ENCODE data around the gene NT5DC3. TPM values are rescaled to one million over a fixed set of nuclear protein-coding genes. Genes with fewer than 3 reads are reported as not detected.

NT5DC3 gene
- total and polyA plus RNA-seq, 2 experiments from 2014 or later = 2.8 to 6.3 TPM

GRCh38 chr12:103820881-103821489 lies 20.0 kb downstream of the NT5DC3 start:
- H3K9me3 ChIP-seq (ENCODE audit: low read depth) = no peaks in the 10 kb centered on the region
- no peaks in the 10 kb centered on the region for H3K36me3 ChIP-seq (replicated peaks; ENCODE audit: insufficient read depth, low read depth)
- H2AFZ ChIP-seq = no peak overlapping the region
- TF ChIP-seq EZH2phosphoT487 (IDR thresholded peaks at IDR 0.05; ENCODE audit: low read depth, severe bottlenecking, unreplicated experiment) = no peak
- no peak for TF ChIP-seq EZH2 (IDR thresholded peaks at IDR 0.05; ENCODE audit: borderline replicate concordance)
- TF ChIP-seq CTCF (IDR thresholded peaks at IDR 0.05; ENCODE audit: poor library complexity) = no peak
- no peak for DNase-seq (ENCODE audit: low spot score)
- peaks cover 23% of the 10 kb centered on the region for H3K79me2 ChIP-seq
- 93% methylated on average over 3 of the region's 3 CpGs for WGBS (ENCODE audit: low lambda C conversion rate, missing lambda C conversion rate)
- no peaks in the 10 kb centered on the region for H3K27me3 ChIP-seq
- H3K4me2 ChIP-seq = no peak overlapping the region
- H3K9me2 ChIP-seq (replicated peaks; ENCODE audit: insufficient read depth) = no peaks in the 10 kb centered on the region
- no peak overlapping the region for H3K27ac ChIP-seq
- no peaks in the 10 kb centered on the region for H4K20me1 ChIP-seq (ENCODE audit: insufficient read depth, poor library complexity, severe bottlenecking)
- H3K4me1 ChIP-seq (ENCODE audit: insufficient read depth) = no peaks in the 10 kb centered on the region
- H3K4me3 ChIP-seq = no peak overlapping the region

DNA sequence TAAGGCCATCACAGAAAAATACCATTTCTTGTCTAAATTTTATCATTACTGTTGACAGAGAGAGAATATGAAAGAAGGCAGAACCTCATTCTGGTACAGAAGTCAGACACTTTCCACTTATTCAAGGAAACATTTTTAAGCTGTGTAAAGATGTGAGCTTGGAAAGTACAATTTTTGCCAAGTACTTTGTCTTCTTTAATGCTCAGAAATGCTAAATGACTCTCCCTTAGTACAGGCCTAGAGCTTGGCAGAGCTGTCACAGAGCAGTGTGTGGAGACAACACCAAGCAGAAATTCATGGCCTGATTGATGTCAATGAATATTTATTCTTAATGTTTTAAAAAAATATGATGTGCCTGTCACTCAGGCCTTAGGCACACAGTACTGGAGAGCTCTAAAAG lies 20.7 kb downstream of the NT5DC3 start:
- Histone ChIP-seq H3K27ac (no peak overlapping the region), H2AFZ (no peak overlapping the region), H4K20me1 (ENCODE audit: insufficient read depth, poor library complexity, severe bottlenecking) (no peaks in the 10 kb centered on the region), H3K9me3 (ENCODE audit: low read depth) (no peaks in the 10 kb centered on the region), H3K79me2 (peaks cover 24% of the 10 kb centered on the region), H3K9me2 (replicated peaks; ENCODE audit: insufficient read depth) (no peaks in the 10 kb centered on the region), H3K4me1 (ENCODE audit: insufficient read depth) (no peaks in the 10 kb centered on the region), H3K27me3 (no peaks in the 10 kb centered on the region), H3K4me2 (no peak overlapping the region), H3K4me3 (no peak overlapping the region), H3K36me3 (replicated peaks; ENCODE audit: insufficient read depth, low read depth) (no peaks in the 10 kb centered on the region)
- TF ChIP-seq EZH2 (IDR thresholded peaks at IDR 0.05; ENCODE audit: borderline replicate concordance) (no peak), CTCF (IDR thresholded peaks at IDR 0.05; ENCODE audit: poor library complexity) (no peak), EZH2phosphoT487 (IDR thresholded peaks at IDR 0.05; ENCODE audit: low read depth, severe bottlenecking, unreplicated experiment) (no peak)
- DNase-seq (ENCODE audit: low spot score) = no peak

DNA sequence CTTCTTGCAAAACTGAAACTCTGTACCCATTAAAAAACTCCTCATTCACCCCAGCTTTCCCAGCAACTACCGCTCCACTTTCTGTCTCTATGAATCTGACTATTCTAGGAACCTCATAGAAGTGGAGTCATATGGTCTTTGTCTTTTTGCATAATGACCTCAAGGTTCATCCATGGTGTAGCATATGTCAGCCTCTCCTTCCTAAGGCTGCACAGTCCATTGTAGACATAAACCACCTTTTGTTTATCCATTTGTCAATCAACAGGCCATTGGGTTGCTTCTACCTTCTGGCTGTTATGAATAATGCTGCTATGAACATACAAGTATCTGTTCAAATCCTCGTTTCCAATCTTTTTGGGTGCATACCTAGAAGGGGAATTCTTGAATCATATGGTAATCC lies 21.1 kb downstream of the NT5DC3 start:
- H3K4me3 ChIP-seq = no peak overlapping the region
- TF ChIP-seq EZH2 (IDR thresholded peaks at IDR 0.05; ENCODE audit: borderline replicate concordance) = no peak
- no peak for TF ChIP-seq CTCF (IDR thresholded peaks at IDR 0.05; ENCODE audit: poor library complexity)
- TF ChIP-seq EZH2phosphoT487 (IDR thresholded peaks at IDR 0.05; ENCODE audit: low read depth, severe bottlenecking, unreplicated experiment) = no peak
- no peak overlapping the region for H2AFZ ChIP-seq
- no peak for DNase-seq (ENCODE audit: low spot score)
- H3K9me3 ChIP-seq (ENCODE audit: low read depth) = no peaks in the 10 kb centered on the region
- no peaks in the 10 kb centered on the region for H3K27me3 ChIP-seq
- no peaks in the 10 kb centered on the region for H4K20me1 ChIP-seq (ENCODE audit: insufficient read depth, poor library complexity, severe bottlenecking)
- H3K36me3 ChIP-seq (replicated peaks; ENCODE audit: insufficient read depth, low read depth) = no peaks in the 10 kb centered on the region
- no peak overlapping the region for H3K27ac ChIP-seq
- WGBS (ENCODE audit: low lambda C conversion rate, missing lambda C conversion rate) = 96% methylated on average over 2 of the region's 2 CpGs
- H3K9me2 ChIP-seq (replicated peaks; ENCODE audit: insufficient read depth) = no peaks in the 10 kb centered on the region
- no peak overlapping the region for H3K4me2 ChIP-seq
- H3K4me1 ChIP-seq (ENCODE audit: insufficient read depth) = no peaks in the 10 kb centered on the region
- H3K79me2 ChIP-seq = peaks cover 24% of the 10 kb centered on the region

Measured in hepatocyte (in vitro differentiated cells).